Ishikawa (cell line): Measurements from ENCODE around the gene UBE2I.

Source experiments
- EP300 ChIP-seq: IDR thresholded peaks from 2 replicates; pipeline ENCODE4 v1.6.1; 2012; ENCODE audit warnings: borderline replicate concordance
- RAD21 ChIP-seq: IDR thresholded peaks from 2 replicates; pipeline ENCODE4 v1.6.1; 2012; ENCODE audit warnings: low read depth
- TAF1 ChIP-seq: IDR thresholded peaks from 2 replicates; pipeline ENCODE4 v1.6.1; 2012; ENCODE audit warnings: low read depth, mild to moderate bottlenecking
- TF ChIP-seq, protein P1 (sequence below): IDR thresholded peaks from 2 replicates; pipeline ENCODE4 v1.6.1; 2012

DNA sequence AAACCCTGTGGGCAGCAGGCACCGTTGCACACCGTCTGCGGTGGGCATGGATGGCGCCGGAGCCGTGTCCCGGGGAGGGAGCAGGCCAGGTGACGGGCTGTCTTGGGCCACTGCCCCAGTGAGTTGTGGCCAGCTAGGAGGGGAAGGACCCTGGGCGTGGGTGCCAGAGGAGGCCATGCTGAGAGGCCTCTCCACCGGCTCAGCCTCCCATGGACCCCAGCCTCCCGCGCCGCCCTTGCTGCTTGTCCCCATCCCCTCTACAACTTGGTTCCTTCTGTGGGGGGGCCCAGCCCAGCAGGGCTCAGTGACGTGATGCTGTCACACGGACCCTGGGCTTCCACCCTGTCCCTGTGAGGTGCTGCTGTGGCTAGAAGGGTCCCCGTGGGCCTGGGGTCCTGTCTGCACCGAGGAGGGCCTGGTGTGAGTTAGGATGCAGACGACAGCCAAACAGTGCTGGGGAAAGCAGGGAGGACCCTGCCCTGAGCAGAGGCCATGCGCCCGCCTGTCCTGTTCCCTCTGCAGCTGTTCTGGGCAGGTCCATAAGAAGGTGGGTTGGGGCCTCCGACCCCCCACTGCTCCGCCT, 11.3 kb downstream of the UBE2I start:
- no peak for TF ChIP-seq TAF1
- TF ChIP-seq, protein P1, sequence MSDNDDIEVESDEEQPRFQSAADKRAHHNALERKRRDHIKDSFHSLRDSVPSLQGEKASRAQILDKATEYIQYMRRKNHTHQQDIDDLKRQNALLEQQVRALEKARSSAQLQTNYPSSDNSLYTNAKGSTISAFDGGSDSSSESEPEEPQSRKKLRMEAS = no peak
- TF ChIP-seq EP300 = no peak
- TF ChIP-seq RAD21 = no peak
